Lung (tissue), 12 donors: ENCODE results near the gene ACACA. TPM values are rescaled to one million over a fixed set of nuclear protein-coding genes. Genes with fewer than 3 reads are reported as not detected.

Experiments
- ATAC-seq: fragments of 200-7000 bp; cut with Tn5 transposase; one replicate; pipeline ENCODE4 v1.9.1; 2020; ENCODE audit warnings: moderate number of reproducible peaks; ENCODE audit not compliant: insufficient read depth, low FRiP score
- DNase-seq, 3 donors: peaks; one replicate each; pipeline ENCODE4 v3.0.0-alpha.2; 2013 to 2017
- H3K27ac ChIP-seq, 2 donors: one replicate each; pipeline ENCODE4 v1.5.1; 2013; ENCODE audit warnings: mild to moderate bottlenecking in 2 of 2, moderate library complexity in 2 of 2, control low read depth in 1 of 2, inconsistent platforms in 1 of 2, low read depth in 1 of 2, low read length in 1 of 2
- H3K27me3 ChIP-seq, 3 donors: one replicate each; pipeline ENCODE4 v1.5.1; 2013; ENCODE audit warnings: low read length in 2 of 3; ENCODE audit not compliant: control insufficient read depth in 3 of 3, insufficient read depth in 3 of 3
- H3K36me3 ChIP-seq, 4 donors: one replicate each; pipeline ENCODE4 v1.5.1; 2013; ENCODE audit warnings: low read length in 4 of 4, mild to moderate bottlenecking in 1 of 4, moderate library complexity in 1 of 4; ENCODE audit not compliant: control insufficient read depth in 4 of 4, insufficient read depth in 4 of 4
- H3K4me1 ChIP-seq, 5 donors: one replicate each; pipeline ENCODE4 v1.5.1; 2013; ENCODE audit warnings: low read length in 5 of 5, mild to moderate bottlenecking in 2 of 5, moderate library complexity in 1 of 5; ENCODE audit not compliant: control insufficient read depth in 5 of 5, insufficient read depth in 5 of 5
- H3K4me3 ChIP-seq: one replicate; pipeline ENCODE4 v1.5.1; 2013; ENCODE audit warnings: mild to moderate bottlenecking, control low read depth, moderate library complexity
- H3K9ac ChIP-seq, 2 donors: one replicate each; pipeline ENCODE4 v1.5.1; 2013; ENCODE audit warnings: low read length in 2 of 2, control low read depth in 1 of 2; ENCODE audit not compliant: insufficient read depth in 1 of 2
- H3K9me3 ChIP-seq, 4 donors: one replicate each; pipeline ENCODE4 v1.5.1; 2013; ENCODE audit warnings: low read length in 3 of 4, mild to moderate bottlenecking in 1 of 4, moderate library complexity in 1 of 4; ENCODE audit not compliant: control insufficient read depth in 4 of 4, insufficient read depth in 3 of 4
- WGBS, 2 donors: extraction: QIAGEN DNeasy Blood & Tissue Kit; methylation state at CpG; one replicate each; pipeline ENCODE4 v1.1.7; 2013; 5-methylcytosine and 5-hydroxymethylcytosine counted together
- polyA plus RNA-seq, 2 donors: library from polyadenylated mRNA; stranded (reverse); fragments of 200-250 nt; gene quantifications; one replicate each; pipeline ENCODE4 v1.2.1, GENCODE V29; 2013
- total RNA-seq, 2 donors: library from RNA; depleted of rRNA in 1 of 2; stranded (reverse); fragments of >200 nt in 1 of 2; gene quantifications; one replicate each; pipeline ENCODE4 v1.2.1, GENCODE V29; 2014 to 2021
- TF ChIP-seq, protein P1 (sequence below): IDR thresholded peaks from 2 replicates; pipeline ENCODE4 v1.5.1; 2012; ENCODE audit warnings: mild to moderate bottlenecking; ENCODE audit errors: control extremely low read depth, extremely low read depth
- donor health status: control.
- donor health status: control.
- donor health status: Bipolar disorder and iron deficiency.
- donor health status: healthy.
- donor health status: DM: yes; HTN: yes; CAD: no.

Gene ACACA
- total and polyA plus RNA-seq, 4 donors = 26.0 to 111 (median 55.6) TPM

DNA sequence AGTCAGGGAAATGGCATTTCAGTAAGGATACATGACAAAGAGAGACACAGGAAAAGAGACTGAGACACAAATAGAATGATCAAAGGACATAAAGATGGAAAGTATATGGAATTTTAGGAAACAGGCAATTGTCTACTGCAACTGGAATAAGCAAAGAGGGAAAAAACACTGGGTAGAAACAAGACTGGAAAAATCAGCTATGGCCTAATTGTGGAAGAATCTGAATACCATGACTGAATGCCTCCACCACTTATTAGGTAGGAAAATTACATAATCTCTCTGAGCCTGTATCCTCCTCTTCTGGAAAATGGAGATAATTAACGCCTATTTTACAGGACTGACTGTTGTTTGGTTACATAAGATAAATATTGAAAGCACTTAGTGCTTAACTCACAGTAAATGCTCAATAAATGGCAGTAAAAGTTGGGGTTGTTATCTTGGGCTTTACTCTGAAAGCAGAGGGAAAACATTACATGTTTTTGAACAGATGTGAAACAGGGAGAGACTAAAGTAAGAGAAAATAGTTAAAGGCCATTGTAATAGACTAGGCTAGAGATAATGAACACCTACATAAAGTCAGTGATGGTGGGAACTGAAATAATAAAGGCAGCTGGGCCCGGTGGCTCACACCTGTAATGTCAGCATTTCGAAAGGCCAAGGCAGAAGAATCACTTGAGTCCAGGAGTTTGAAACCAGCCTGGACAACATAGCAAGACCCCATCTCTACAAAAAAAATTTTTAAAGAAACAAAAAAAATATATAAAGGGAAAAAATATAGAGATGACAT lies 94.3 kb downstream of the ACACA start:
- Histone ChIP-seq H3K4me3 (no peak overlapping the region), H3K36me3 (peaks cover 0 to 3% (median under 1%) of the 10 kb centered on the region in 4 donors), H3K9ac (no peak overlapping the region), H3K4me1 (no peaks in the 10 kb centered on the region), H3K27ac (no peak overlapping the region), H3K27me3 (no peaks in the 10 kb centered on the region), H3K9me3 (no peaks in the 10 kb centered on the region)
- TF ChIP-seq, protein P1, sequence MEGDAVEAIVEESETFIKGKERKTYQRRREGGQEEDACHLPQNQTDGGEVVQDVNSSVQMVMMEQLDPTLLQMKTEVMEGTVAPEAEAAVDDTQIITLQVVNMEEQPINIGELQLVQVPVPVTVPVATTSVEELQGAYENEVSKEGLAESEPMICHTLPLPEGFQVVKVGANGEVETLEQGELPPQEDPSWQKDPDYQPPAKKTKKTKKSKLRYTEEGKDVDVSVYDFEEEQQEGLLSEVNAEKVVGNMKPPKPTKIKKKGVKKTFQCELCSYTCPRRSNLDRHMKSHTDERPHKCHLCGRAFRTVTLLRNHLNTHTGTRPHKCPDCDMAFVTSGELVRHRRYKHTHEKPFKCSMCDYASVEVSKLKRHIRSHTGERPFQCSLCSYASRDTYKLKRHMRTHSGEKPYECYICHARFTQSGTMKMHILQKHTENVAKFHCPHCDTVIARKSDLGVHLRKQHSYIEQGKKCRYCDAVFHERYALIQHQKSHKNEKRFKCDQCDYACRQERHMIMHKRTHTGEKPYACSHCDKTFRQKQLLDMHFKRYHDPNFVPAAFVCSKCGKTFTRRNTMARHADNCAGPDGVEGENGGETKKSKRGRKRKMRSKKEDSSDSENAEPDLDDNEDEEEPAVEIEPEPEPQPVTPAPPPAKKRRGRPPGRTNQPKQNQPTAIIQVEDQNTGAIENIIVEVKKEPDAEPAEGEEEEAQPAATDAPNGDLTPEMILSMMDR = no peak
- ATAC-seq (no peak), DNase-seq (no peak)
- WGBS, 2 donors = 89 to 99% methylated on average over 3 of the region's 3 CpGs

DNA sequence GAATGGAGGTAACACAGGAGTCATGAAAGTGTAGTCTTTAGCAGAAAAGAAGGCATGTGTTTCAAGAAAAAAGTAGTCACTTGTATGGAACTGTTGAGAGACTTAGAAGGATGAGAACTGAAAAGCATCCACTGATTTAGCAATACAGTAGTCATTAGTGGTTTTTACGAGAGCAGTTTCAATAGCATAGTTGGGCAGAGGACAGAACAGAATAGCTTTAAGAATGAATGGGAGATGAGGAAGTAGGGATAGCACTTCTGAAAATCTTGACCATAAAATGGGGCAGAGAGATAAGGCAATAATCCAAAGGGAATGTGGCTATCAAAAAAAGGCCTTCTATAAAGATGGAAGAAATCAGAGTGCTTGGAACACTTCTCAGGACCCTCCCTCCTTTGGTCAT lies 95.7 kb downstream of the ACACA start:
- Histone ChIP-seq H3K27ac (no peak overlapping the region), H3K27me3 (no peaks in the 10 kb centered on the region), H3K36me3 (peaks cover 0 to 3% (median 0%) of the 10 kb centered on the region in 4 donors), H3K9ac (no peak overlapping the region), H3K9me3 (no peaks in the 10 kb centered on the region), H3K4me1 (no peaks in the 10 kb centered on the region), H3K4me3 (no peak overlapping the region)
- 32 to 53% methylated on average over 1 of the region's 1 CpG for WGBS, 2 donors
- TF ChIP-seq, protein P1 = no peak
- ATAC-seq (no peak), DNase-seq (no peak)

DNA sequence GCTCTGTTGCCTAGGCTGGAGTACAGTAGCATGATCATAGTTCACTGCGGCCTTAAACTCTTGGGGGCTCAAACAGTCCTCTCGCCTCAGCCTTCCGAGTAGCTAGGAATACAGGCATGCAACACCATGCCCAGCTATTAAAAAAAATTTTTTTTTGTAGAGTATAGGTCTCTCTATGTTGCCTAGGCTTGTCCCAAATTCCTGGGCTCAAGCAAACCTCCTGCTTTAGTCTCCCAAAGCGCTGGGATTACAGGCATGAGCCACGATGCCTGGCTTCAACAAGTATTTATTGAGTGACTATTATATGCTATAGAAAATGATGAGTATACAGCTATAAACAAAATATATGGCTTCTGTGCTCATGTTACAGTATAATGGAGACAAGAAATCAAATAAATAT lies 97.6 kb downstream of the ACACA start:
- H3K9me3 ChIP-seq = no peaks in the 10 kb centered on the region
- H3K4me1 ChIP-seq = no peaks in the 10 kb centered on the region
- H3K36me3 ChIP-seq = no peaks in the 10 kb centered on the region
- ATAC-seq (no peak), DNase-seq (no peak)
- TF ChIP-seq, protein P1 = no peak
- no peak overlapping the region for H3K9ac ChIP-seq
- H3K27ac ChIP-seq = no peak overlapping the region
- 97 to 99% methylated on average over 5 of the region's 5 CpGs for WGBS, 2 donors
- no peaks in the 10 kb centered on the region for H3K27me3 ChIP-seq
- no peak overlapping the region for H3K4me3 ChIP-seq
